K562 (cell line): ENCODE results near the gene RHD. TPM values are rescaled to one million over a fixed set of nuclear protein-coding genes. Genes with fewer than 3 reads are reported as not detected.

Source experiments
- ATAC-seq: fragments of 200-7000 bp; cut with Tn5 transposase; 3 replicates; pipeline ENCODE4 v1.9.1; 2020; ENCODE audit warnings: moderate library complexity
- BruUV-seq: library from RNA; stranded (reverse); fragments of 400-500 nt; replicated peaks from 2 replicates; lab custom pipeline; 2021; lab: Mats Ljungman, UMichigan
- CTCF ChIA-PET: fragments of 300-600 bp; formaldehyde crosslinking; extraction: SDS; loops from one replicate; lab custom pipeline; 2021; ENCODE audit warnings: low intra/inter-chr PET ratio; lab: Yijun Ruan, JAX
- POLR2A ChIA-PET: fragments of 300-600, 350-650 bp; sonication (Branson Sonifier 250); formaldehyde crosslinking; extraction: SDS; loops from one replicate; lab custom pipeline; 2021; ENCODE audit warnings: antibody characterized with exemption, inconsistent platforms; lab: Yijun Ruan, JAX
- DNase-seq, 4 experiments: peaks; one replicate each; pipeline versions ENCODE4 v3.0.0 to v3.0.0-alpha.2; 2011 to 2018; ENCODE audit warnings: low spot score in 3 of 4, mixed read lengths in 3 of 4; ENCODE audit errors: extremely low read depth in 1 of 4
- FAIRE-seq: peaks from 2 replicates; lab custom pipeline; 2011; peaks lifted over from hg19 to GRCh38; lab: Jason Lieb, UNC
- H2AFZ ChIP-seq: 2 replicates; pipeline ENCODE4 v1.6.0; 2011; ENCODE audit warnings: low read depth, low read length, control low read depth, inconsistent platforms
- H3K27ac ChIP-seq: fragments of 200-600 bp; 3 replicates; pipeline ENCODE4 v1.8.0; 2011; ENCODE audit warnings: low read depth, mild to moderate bottlenecking, control low read depth, inconsistent platforms, low read length, moderate library complexity, mixed read lengths; ENCODE audit errors: extremely low read depth
- H3K27me3 ChIP-seq, 2 experiments: fragments of 300-600 bp in 1 of 2; 2 replicates in 1 of 2; 3 replicates in 1 of 2; pipeline versions ENCODE4 v1.6.0 to v1.8.0; 2011; ENCODE audit warnings: inconsistent platforms in 2 of 2, low read length in 2 of 2, mild to moderate bottlenecking in 1 of 2, mixed read lengths in 1 of 2, moderate library complexity in 1 of 2; ENCODE audit not compliant: control insufficient read depth in 2 of 2, insufficient read depth in 2 of 2
- H3K36me3 ChIP-seq: fragments of 300-600 bp; 3 replicates; pipeline ENCODE4 v1.8.0; 2011; ENCODE audit warnings: mild to moderate bottlenecking, low read length, inconsistent platforms; ENCODE audit not compliant: control insufficient read depth, insufficient read depth
- H3K4me1 ChIP-seq, 2 experiments: fragments of 200-600 bp in 1 of 2; replicated peaks in 1 of 2; 2 replicates in 1 of 2; 3 replicates in 1 of 2; pipeline versions ENCODE4 v1.5.1 to v1.8.0; 2011; ENCODE audit warnings: inconsistent platforms in 2 of 2, low read length in 2 of 2, mild to moderate bottlenecking in 1 of 2, mixed read lengths in 1 of 2, moderate library complexity in 1 of 2; ENCODE audit not compliant: control insufficient read depth in 2 of 2, insufficient read depth in 2 of 2
- H3K4me2 ChIP-seq: 2 replicates; pipeline ENCODE4 v1.6.1; 2011; ENCODE audit warnings: low read length, control low read depth, inconsistent platforms, mixed read lengths; ENCODE audit not compliant: insufficient read depth
- H3K4me3 ChIP-seq: fragments of 200-600 bp; sonication (generic), shearing (Covaris generic); 2 replicates; pipeline ENCODE4 v1.5.1; 2016; ENCODE audit warnings: control low read depth, inconsistent platforms
- H3K79me2 ChIP-seq: fragments of 200-600 bp; 3 replicates; pipeline ENCODE4 v1.8.0; 2011; ENCODE audit warnings: low read length, inconsistent platforms; ENCODE audit not compliant: control insufficient read depth, insufficient read depth
- H3K9ac ChIP-seq, 2 experiments: 2 replicates each; pipeline versions ENCODE4 v1.6.0 to v1.6.1; 2011; ENCODE audit warnings: low read depth in 2 of 2, low read length in 2 of 2, control low read depth in 1 of 2, inconsistent platforms in 1 of 2, mild to moderate bottlenecking in 1 of 2, mixed read lengths in 1 of 2; ENCODE audit not compliant: insufficient read depth in 1 of 2
- H3K9me1 ChIP-seq: one replicate; pipeline ENCODE4 v1.6.0; 2011; ENCODE audit warnings: inconsistent platforms, mild to moderate bottlenecking, low read length, moderate library complexity; ENCODE audit not compliant: control insufficient read depth, insufficient read depth
- H3K9me3 ChIP-seq: replicated peaks from 2 replicates; pipeline ENCODE4 v1.5.1; 2011; ENCODE audit warnings: low read depth, low read length, inconsistent platforms; ENCODE audit not compliant: control insufficient read depth, insufficient read depth
- H4K20me1 ChIP-seq: replicated peaks from 2 replicates; pipeline ENCODE4 v1.6.1; 2011; ENCODE audit warnings: low read length, inconsistent platforms, mixed read lengths; ENCODE audit not compliant: control insufficient read depth, insufficient read depth
- CBFA2T3 ChIP-seq: fragments of 450-650 bp; IDR thresholded peaks from 2 replicates; pipeline ENCODE4 v1.6.1; 2017
- CEBPB ChIP-seq: fragments of 450-650 bp; IDR thresholded peaks from 2 replicates; pipeline ENCODE4 v1.6.1; 2016; ENCODE audit warnings: missing genetic modification characterization, missing compliant biosample characterization
- CREM ChIP-seq: IDR thresholded peaks from 2 replicates; pipeline ENCODE4 v1.6.1; 2014; ENCODE audit warnings: antibody characterized with exemption, low read depth
- FOXA3 ChIP-seq, 2 experiments: fragments of 450-650 bp in 1 of 2; sonication (generic) in 1 of 2; formaldehyde crosslinking; IDR thresholded peaks in 1 of 2; conservative IDR thresholded peaks in 1 of 2; 2 replicates each; pipeline versions ENCODE4 v1.4.0 to v1.8.0; 2020 to 2022; ENCODE audit warnings: mild to moderate bottlenecking in 2 of 2, missing genetic modification reagents in 1 of 2
- KLF16 ChIP-seq: IDR thresholded peaks from 2 replicates; pipeline ENCODE4 v1.6.1; 2016; ENCODE audit warnings: antibody characterized with exemption
- MAFF ChIP-seq: IDR thresholded peaks from 2 replicates; pipeline ENCODE4 v1.6.1; 2012; ENCODE audit warnings: low read length, improper control_type of control experiment
- OTX1 ChIP-seq: fragments of 450-650 bp; formaldehyde crosslinking; IDR thresholded peaks from 2 replicates; pipeline ENCODE4 v1.4.0; 2022; ENCODE audit warnings: mild to moderate bottlenecking
- RBFOX2 ChIP-seq: fragments of 200-400 bp; formaldehyde crosslinking; IDR thresholded peaks from 2 replicates; pipeline ENCODE4 v1.6.1; 2017; ENCODE audit warnings: low read depth, mild to moderate bottlenecking, low read length, moderate library complexity
- TAL1 ChIP-seq: fragments of 450-650 bp; IDR thresholded peaks from 2 replicates; pipeline ENCODE4 v1.6.1; 2016; ENCODE audit warnings: mild to moderate bottlenecking
- TCF3 ChIP-seq: sonication (generic); formaldehyde crosslinking; IDR thresholded peaks from 2 replicates; pipeline ENCODE4 v1.4.0; 2020; ENCODE audit warnings: mild to moderate bottlenecking, missing genetic modification reagents
- TEAD4 ChIP-seq, 2 experiments: sonication (generic) in 1 of 2; formaldehyde crosslinking in 1 of 2; IDR thresholded peaks; 2 replicates each; pipeline versions ENCODE4 v1.6.1 to v1.8.0; 2012 to 2022; ENCODE audit warnings: borderline replicate concordance in 1 of 2, inconsistent platforms in 1 of 2, low read length in 1 of 2, mild to moderate bottlenecking in 1 of 2, missing genetic modification reagents in 1 of 2
- ZNF133 ChIP-seq: fragments of 250-450 bp; sonication (Bioruptor Pico); IDR thresholded peaks from 2 replicates; pipeline ENCODE4 v1.4.0; 2020; ENCODE audit warnings: mild to moderate bottlenecking
- ZNF24 ChIP-seq: fragments of 450-650 bp; IDR thresholded peaks from 2 replicates; pipeline ENCODE4 v1.6.1; 2016
- ZNF282 ChIP-seq: sonication (generic); formaldehyde crosslinking; IDR thresholded peaks from 2 replicates; pipeline ENCODE4 v1.8.1; 2023; ENCODE audit warnings: missing genetic modification reagents
- WGBS: fragments of 100-300 bp; shearing (Covaris generic); methylation state at CpG from one replicate; pipeline ENCODE4 v1.1.6; 2016; ENCODE audit warnings: low coverage, mixed read lengths; ENCODE audit not compliant: insufficient coverage; ENCODE audit errors: missing lambda C conversion rate; 5-methylcytosine and 5-hydroxymethylcytosine counted together
- in situ Hi-C: fragments of 300-500 bp; cut with MboI; formaldehyde crosslinking; loops from 4 replicates; pipeline ENCODE4 v1.15.0; 2018; ENCODE audit warnings: inconsistent platforms, mixed read lengths
- intact Hi-C: fragments of 100-400 bp; cut with micrococcal nuclease; formaldehyde crosslinking; loops from 2 replicates; pipeline ENCODE4 v1.14.2; 2022
- polyA plus RNA-seq, 8 experiments: library from polyadenylated mRNA; depleted of rRNA in 4 of 8; stranded (reverse) in 5 of 8; unstranded in 3 of 8; fragments of >200 nt; fragmentation: Nextera tagmentation in 2 of 8; fragmentation: Illumina TruSeq in 1 of 8; extraction: Ambion mirVana in 2 of 8; extraction: Trizol in 1 of 8; gene quantifications; 2 replicates each; pipeline versions ENCODE4 v1.2.1 to v1.2.3, GENCODE V29; 2011 to 2014; ENCODE audit warnings: inconsistent platforms in 1 of 8, missing spikeins in 1 of 8
- total RNA-seq, 7 experiments: library from RNA; depleted of rRNA in 6 of 7; stranded (reverse); fragments of >200 nt in 6 of 7; fragmentation: Illumina TruSeq in 2 of 7; extraction: Trizol in 2 of 7; gene quantifications; 2 replicates each; pipeline versions ENCODE4 v1.2.1 to v1.2.3, GENCODE V29; 2011 to 2021; ENCODE audit warnings: low replicate concordance in 1 of 7
- TF ChIP-seq, protein P1 (sequence below): fragments of 450-650 bp; formaldehyde crosslinking; conservative IDR thresholded peaks from 2 replicates; pipeline ENCODE4 v1.4.0; 2022; ENCODE audit warnings: mild to moderate bottlenecking, missing genetic modification characterization

Gene RHD
- total and polyA plus RNA-seq, 9 of the 15 experiments (the other 6 are each of a cell fraction or from before 2014, with no cell fraction given) = 8.8 to 32.4 (median 15.0) TPM

- Histone ChIP-seq H3K9me1 (no peaks in the 10 kb centered on the region), H3K27me3 (no peaks in the 10 kb centered on the region), H4K20me1 (peaks cover 27% of the 10 kb centered on the region), H3K27ac (no peak overlapping the region), H3K9me3 (no peaks in the 10 kb centered on the region), H3K4me1 (peaks cover 31 to 50% of the 10 kb centered on the region in 2 experiments), H3K36me3 (peaks cover 67% of the 10 kb centered on the region), H3K79me2 (peaks cover 61% of the 10 kb centered on the region), H3K4me3 (no peak overlapping the region), H3K4me2 (0 out of 2 replicates have a peak overlapping the region, but pooled peaks have one; percentile 54), H3K9ac (no peak overlapping the region), H2AFZ (no peak overlapping the region)
- FAIRE-seq (no peak), ATAC-seq (no peak), DNase-seq (no peak)
- in situ Hi-C loops = no loop called here
- BruUV-seq = no TSS peak
- TF ChIP-seq CBFA2T3 (peak; percentile 30; the same call in 1 of the 2 replicates), CREM (no peak), FOXA3 (CRISPR knock-in tag; conservative IDR thresholded peaks at IDR 0.05 in 1 of 2, IDR thresholded peaks at IDR 0.05 in 1 of 2) (no peak), TAL1 (peak; percentile 35; the same call in 1 of the 2 replicates), CEBPB (tag) (no peak), ZNF24 (no peak), KLF16 (no peak), MAFF (no peak), ZNF133 (CRISPR knock-in tag) (no peak), ZNF282 (no peak), OTX1 (CRISPR knock-in tag) (no peak), TEAD4 (IDR thresholded peaks at IDR 0.05; ENCODE audit: low read length) (peak; percentile 45), TEAD4 (CRISPR knock-in tag; IDR thresholded peaks at IDR 0.05; ENCODE audit: borderline replicate concordance) (no peak), TCF3 (CRISPR knock-in tag) (peak; percentile 21; the same call in 1 of the 2 replicates), RBFOX2 (0 out of 2 replicates have a peak, but pooled peaks have one; percentile 32)
- TF ChIP-seq, protein P1, sequence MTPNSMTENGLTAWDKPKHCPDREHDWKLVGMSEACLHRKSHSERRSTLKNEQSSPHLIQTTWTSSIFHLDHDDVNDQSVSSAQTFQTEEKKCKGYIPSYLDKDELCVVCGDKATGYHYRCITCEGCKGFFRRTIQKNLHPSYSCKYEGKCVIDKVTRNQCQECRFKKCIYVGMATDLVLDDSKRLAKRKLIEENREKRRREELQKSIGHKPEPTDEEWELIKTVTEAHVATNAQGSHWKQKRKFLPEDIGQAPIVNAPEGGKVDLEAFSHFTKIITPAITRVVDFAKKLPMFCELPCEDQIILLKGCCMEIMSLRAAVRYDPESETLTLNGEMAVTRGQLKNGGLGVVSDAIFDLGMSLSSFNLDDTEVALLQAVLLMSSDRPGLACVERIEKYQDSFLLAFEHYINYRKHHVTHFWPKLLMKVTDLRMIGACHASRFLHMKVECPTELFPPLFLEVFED (CRISPR knock-in tag) = no peak
- POLR2A ChIA-PET = interaction anchor here (2.2 to 7.9 kb wide), 4 partner anchors 8 to 13 kb away, joined by 16 to 107 read pairs (median 17); partner anchors contain the start of gene SYF2
- CTCF ChIA-PET = no interaction called here
- intact Hi-C loops = loop anchor here (10.0 kb wide), 1 partner anchor 151 kb away; no protein-coding TSS in a partner anchor
- 49% methylated on average over 6 of the region's 6 CpGs for WGBS
These were observed 28.4 kb upstream of the RHD start for GRCh38 chr1:25243907-25244306.
